ENCODE results near the gene KCNJ12.
"Not testable (repeated sequence)": the region's sequence is repeated elsewhere in the genome, so short reads cannot be mapped to it uniquely, and the experiment has no call there.

The KCNJ12 gene

DNA sequence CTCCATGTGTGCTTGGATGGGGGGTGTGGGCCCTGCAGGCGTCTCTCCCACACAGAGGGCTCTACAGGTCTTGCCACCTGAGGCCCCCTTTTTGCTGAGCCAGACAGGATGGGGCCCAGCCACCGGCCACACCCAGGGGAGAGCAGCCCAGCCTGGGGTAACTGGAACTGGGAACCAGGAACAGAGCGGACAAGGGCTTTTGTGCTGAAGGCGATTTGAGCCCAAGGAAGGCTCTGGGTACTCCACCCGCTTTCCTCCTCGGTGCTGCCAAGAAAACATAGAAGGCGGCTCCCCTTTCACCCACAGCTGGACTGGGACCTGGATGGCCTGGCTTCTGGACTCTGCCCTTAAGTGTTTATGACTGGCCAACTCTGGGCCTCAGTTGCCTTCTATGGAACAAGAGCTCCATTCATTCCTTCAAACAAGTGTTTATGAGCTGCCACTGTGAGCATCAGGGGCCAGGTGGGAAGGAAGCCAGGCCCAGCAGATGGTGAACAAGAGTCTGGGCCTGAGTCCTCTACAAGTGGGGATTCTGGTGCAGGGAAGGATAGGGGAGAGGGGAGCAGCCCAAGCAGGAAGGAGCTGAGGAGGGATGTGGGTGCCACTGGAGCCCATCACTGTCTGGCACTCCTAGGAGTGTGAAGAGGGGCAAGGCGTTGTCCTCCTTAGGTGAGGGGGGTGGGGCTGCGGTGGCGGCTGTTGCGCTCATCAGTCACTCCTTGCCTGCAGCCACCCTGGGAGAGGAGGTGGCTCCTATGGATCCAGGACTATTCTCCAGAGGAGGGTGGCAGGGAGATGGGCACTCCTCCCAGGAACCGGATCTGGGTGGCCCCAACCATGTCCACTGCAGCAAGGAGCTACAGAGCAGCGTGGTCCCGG is 46.4 kb downstream of the KCNJ12 start:
- not testable (repeated sequence) for DNase-seq

DNA sequence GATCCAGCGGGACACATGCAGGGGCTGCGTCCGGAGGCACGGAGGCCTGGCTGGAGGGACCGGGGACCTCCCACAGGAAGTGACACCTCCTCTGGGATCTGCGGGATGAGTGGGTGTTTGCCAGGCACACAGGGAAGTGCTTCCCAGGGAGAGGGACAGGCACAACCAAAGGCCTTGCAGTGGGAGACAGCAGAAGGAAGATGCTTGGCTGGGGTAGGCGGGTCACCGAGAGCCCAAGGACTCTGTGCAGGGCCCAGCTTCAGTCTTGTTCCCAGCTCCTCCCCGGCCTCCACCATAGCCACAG is 47.0 kb downstream of the KCNJ12 start:
- not testable (repeated sequence) for DNase-seq

DNA sequence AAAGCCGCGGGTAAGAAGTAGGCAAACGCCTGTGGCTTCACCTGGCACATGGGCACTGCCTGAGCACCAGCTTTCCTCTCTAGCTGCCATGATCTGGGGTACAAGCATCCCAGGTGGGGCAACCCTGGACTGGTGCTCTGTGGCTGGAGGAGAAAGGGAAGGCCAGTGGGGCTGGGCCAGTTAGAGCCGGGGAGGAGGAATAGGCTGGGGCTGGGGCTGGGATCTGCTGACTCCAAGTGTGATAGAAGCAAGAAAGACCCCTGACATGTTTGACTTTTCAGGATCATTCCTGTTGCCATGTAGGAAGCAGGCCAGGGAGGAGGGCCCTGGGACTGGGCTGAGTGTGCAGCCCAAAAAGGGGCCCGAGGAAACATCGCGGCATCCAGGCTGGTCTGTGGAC is 48.5 kb downstream of the KCNJ12 start:
- not testable (repeated sequence) for DNase-seq

DNA sequence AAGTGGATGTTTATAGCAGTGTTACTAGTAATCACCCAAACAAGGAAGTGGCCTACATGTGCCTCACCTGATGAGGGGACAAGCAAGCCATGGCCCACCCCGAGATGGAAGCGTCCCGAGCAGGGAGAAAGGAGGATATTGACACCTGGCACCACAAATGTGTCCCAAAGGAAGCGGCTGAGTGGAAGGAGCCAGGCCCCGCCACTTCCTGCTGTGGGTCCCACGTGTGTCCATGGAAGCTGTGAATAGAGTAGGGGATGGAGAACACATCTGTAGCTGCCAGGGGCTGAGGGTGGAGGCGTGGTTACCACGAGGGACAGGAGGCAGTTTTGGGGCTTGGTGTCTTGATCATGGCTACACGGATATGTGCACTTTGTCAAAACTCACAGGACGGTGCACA is 49.2 kb downstream of the KCNJ12 start:
- DNase-seq = no peak

DNA sequence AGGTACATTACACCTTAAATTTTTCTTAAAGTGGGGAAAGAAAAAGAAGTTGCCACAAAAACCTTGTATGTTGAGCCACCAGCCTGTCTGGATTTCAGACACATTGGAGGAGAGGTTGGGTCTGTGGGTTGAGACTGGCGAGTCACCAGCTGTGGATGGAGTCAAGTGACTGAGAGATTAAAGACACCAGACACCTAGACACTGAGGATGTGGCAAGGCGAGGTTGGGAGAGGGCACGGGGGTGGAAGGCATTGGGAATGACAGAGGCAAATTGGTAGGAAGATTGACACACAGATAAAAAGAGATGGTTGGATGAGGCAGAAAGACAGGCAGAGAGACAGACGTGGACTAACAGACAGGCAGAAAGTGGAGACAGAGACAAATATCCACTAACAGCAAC is 49.6 kb downstream of the KCNJ12 start:
- no peak for DNase-seq

DNA sequence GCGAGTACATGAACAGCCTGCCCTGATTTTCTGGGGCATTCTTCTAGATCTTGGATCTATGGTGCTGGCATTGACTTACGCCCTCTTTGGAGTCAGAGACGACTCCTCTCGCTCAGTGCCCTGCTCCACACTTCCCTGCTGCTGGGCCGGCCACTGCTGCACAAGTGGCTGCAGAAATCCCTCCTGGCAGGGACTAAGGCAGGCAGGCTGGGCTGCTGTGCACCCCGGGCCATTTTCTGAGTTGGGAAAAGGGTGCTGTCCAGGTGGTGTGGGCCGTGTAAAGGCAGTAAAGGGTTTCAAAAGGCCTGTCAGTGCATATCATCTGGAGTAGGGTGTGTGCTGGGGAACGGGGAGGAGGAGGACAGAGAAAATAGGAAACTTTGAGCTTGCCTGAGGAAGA is 50.1 kb downstream of the KCNJ12 start:
- not testable (repeated sequence) for DNase-seq

DNA sequence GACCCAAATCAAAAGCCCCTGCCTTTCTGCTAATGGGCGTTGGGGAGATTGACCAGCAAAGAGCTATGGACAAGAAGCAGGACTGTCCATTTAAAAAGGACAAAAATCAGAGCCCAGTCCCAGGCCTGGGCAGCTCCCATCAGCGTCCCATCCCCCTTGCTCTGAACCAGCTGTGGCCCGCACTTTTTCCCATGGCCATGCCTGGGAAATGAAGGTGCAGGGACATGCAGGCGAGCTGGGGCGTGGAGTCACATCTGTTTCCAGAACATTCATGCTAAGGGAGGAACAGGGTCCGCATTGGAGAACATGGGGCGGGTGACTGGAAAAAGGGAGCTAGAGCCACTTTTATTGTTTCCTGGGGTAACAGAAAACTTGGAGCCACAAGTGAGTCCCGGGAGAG is 50.7 kb downstream of the KCNJ12 start:
- not testable (repeated sequence) for DNase-seq

DNA sequence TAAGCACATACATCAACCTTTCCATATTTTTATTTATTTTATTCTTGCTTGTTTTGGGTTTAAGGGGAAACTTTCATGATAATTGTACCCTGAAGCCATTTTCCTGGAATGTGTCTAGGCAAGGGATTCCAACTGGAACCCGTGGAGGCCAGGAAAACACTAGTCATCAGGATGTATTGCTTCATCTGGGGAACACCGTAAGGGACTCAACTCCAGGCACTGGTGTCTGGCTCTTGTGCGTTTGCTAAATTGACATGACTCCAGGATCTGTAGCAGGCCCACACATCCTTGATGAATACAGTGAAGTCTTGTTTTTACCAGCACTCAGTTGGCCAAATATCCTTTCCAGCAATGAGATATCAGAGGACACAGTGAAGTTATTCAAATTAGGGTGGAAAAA is 51.6 kb downstream of the KCNJ12 start:
- not testable (repeated sequence) for DNase-seq

DNA sequence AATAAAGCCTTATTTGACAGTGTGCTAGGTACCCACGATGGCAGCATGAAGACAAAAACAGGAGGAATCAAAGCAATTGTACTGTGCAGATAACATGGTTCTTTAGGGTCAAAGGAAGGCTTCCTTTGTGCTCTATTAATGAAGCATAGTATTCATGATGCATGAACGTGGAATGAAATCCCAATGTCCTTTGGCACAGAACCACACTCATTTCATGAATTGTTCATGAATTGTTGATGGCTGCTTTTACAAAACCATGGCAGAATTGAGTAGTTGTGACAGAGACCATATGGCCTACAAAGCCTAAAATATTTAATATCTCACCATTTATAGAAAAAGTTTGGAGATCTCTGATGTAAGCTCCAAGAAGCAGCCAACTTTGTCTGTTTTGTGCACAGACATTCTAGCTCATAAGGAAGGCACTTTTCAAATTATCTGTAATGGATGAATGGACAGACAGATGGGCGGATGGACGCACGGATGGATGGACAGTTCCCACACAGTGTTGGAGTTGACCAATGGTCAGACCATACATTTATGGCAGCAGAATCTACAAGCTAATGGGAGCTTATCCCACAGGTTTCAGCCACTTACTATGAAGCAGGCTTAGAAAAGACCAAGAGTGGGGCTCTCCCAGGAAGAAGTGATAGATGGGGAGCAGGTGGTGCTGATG is 52.7 kb downstream of the KCNJ12 start:
- DNase-seq = not testable (repeated sequence)

DNA sequence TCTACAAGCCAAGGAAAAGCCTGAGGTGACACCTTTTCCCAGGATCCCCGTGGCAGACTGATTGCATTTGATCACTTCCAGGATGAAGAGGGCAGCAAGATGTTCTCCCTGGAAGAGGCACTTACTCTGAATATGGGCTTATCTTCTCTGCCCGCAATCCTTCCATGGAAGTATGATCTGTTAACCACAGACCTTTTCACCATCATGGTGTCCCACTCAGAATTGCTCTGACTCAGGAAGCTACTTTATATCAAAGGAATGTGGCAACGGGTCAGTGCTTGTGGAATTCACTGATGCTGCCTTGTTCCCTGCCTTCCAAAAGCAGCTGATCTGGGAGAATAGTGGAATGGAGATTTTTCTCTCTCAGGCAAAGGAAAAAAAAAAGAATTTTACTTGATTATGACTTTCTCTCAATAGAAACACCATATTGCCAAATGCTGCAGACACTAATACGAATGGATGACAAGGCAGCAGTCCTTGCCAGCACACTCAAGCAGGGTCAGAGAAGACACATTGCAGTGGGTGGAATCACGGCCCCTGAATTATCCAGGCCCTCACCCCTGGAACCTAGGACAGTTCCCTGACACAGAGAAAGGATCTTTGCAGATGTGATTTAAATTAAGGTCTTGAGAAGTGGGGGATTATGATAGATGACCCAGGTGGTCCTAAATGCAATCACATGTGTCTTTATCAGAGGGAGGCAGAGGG is 53.9 kb downstream of the KCNJ12 start:
- not testable (repeated sequence) for DNase-seq

DNA sequence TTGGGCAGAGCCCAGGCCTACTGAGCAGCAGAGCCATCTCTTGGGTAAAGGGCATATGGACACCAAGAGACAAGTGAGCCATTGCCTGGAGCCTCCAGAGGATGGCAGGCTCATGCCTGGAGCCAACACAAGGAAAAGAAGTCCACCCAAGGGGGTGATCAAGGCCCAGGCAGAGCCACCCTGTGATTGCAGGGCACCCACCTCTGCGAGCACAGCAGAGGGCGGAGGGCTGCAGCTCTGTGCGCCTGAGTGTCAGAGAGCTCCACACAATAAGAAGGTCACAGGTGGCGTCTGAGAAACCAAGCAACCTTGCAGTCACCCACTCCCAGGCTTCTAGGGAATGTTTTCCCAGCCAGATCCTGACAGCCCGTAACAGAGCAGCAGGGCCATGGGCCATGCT is 57.8 kb downstream of the KCNJ12 start:
- not testable (repeated sequence) for DNase-seq

DNA sequence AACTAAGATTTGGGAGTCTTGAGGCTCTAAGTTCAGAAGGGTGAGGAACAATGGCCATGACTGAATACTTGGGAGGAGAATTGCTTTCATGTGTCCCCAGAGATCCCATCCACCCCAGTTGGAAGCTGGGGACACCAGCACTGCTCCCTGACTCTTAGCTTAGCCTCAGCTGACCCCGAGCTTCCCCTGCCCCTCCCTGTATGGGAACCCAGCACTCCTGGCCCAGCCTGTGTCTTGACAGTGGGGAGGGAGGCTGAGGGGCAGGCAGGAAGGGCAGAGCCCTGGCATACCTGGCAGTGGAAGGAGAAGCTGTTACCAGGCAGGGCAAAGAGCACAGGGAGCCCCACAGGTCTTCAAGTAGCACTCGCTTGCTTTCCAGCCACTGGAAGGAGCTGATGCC is 58.8 kb downstream of the KCNJ12 start:
- not testable (repeated sequence) for DNase-seq

DNA sequence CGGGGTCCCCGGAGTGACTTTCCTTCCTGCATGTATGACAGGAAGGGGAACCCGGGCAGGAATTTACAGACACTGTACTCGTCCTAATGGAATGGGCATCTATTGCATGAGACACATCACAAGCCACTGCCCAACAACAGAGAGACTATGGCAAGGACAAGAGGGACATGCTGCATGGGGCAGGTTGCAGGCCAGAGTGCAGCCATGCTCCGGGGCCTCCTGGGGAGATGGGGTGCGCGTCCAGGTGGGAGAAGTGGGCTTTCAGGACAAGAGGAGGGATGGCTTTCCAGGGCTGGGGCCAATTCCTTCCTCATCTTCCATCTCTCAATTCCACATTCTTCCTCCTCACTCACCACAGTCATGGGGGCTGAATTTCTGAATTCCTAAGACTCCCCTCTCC is 60.3 kb downstream of the KCNJ12 start:
- not testable (repeated sequence) for DNase-seq

DNA sequence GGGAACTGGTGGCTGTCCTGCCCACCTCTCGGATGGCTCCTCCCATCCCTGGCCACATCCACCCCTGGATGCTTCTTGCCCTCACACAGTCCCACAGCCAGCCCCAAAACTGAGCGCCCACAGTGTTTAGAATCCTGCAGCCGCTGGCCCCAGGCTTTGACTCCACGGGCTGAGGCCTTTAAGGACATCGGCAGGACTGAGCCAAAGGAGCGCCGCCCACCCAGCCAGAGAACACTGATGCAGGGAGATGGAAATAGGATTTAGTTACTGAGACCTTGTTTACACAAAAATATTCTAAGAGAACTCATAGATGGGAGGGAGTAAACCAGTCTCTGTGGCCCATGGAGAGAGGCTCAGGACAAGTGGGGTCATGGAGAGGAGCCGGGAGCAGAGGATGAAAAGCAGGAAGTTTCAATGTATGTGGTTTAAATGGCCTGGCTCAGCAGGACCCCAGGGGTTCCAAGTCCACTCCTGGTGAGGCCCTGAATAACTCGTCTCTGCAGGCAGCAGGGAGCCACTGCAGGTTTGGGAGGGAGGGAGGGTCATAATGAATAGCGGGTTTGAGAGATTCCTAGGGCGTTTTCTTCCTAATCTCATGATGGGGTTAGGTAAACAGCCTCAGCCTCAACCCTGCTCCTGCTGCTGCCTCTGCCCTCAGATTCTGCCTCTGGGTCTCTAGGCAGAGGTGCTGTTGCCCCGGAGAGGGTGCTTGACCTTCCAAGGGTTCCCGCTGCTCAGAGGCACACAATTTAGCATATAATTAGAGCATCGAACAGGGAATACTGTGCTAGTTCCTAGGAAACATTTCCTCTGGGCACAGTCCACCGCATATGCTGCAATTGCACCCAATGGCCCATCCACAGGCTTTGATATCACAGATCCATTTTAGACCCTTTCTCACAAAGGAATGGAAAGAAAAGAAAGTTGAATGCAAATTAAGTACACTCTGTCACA is 61.0 kb downstream of the KCNJ12 start:
- not testable (repeated sequence) for DNase-seq

DNA sequence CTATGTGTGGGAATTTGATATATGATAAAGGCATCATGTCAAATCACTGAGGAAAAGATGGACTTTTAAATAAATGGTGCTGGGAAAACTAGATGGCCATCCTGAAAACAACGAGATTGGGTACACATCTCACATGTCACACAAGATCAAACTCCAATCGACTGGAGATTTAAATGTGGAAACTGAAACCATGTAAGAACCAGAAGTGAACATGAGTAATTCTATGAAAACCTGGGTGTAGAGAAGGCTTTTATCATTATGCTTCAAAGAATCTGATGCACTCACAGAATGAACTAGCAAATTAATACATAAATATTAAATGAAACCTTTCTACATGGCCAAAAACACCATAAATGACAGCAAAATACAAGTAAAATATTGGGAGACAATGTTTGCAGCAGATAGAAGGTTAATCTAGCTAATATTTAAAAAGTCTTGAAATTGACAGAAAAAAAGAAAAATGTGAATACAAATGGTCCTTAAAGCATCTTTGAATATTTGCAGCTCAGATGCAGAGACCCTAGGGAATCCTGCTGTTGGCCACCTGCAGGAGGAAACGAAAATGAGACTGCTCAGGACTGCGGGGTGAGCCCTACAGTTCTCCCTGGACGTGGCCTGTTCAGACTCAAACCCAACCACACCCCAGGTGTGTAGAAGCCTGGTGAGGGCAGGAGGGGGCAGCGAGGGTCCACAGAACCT is 62.3 kb downstream of the KCNJ12 start:
- not testable (repeated sequence) for DNase-seq

DNA sequence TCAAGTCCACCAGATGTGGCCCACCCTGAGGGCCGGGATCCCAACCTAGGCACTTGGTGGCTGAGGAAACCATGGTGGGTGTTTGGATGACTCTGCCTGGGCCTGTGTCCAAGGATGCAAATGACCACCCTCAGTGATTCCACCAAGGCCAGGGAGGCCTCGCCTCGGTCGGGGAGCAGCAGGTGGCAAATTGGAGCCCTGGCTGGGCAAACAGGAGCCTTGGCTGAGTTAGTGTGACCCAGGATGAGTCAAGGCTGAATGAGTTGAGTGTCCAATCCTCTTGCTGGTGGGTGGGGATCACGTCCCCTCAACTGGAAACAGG is 62.8 kb downstream of the KCNJ12 start:
- DNase-seq = not testable (repeated sequence)

DNA sequence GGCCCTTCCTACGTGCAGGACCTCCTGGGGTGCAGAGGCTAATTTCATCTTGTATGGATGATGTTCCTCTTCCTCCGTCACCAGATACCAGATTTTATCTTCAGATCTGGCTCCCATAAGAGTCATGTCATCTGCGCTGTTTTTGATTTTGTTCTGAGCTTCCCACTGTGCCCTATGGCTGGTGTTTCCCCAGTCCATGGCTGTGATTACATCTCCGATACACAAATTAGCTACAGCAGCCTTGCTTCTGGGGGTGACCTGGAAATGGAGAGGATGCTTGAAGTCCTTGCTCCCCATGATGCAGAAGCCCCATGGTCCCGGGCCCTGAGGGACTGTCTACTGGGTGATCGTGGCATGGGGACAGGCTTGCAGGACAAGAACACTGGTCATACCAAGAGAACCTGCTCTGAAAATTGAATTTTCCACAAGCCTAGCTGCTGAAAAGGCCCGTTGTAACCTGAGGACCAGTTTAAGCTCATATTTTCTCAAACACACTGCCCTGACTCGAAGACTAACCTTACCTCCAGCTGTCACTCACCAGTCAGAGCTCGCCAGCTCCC is 69.0 kb downstream of the KCNJ12 start:
- DNase-seq = no peak

DNA sequence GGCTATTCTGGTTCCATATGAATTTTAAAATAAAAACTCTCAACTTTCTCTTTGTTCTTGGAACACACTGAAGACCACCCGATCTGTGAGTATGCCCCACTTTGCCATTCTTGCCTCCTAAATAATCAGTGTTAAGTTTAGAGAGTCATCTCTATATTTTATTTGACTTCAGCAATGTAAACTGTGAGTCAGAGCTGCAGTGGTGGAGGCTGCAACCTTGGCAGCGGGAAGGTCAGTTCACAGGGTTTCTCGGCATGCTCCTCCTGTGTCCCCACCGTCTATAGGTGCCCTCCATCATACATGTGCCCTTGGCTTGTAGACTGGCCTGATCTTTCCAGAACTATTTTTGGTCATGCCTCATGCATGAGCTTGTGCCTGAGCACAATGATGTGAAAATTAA is 71.4 kb downstream of the KCNJ12 start:
- DNase-seq = not testable (repeated sequence)

DNA sequence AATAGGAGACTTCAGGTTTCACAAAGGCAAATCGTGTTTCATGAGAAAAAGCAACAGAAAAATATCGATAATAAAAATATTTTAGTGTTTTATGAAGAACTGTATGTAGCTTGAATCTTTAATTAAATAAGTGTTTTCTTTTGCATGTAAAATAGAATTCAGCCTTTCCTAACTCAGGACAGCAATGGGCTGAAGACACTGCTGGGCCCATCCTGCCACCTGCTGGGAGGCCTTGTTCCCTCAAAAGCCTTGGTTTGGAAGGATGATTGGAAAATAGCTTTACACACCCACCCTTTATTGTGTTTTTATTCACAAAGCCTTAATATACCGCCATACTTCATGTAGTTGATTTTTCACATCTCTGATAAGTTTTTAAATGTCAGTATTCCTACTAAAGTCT is 73.7 kb downstream of the KCNJ12 start:
- DNase-seq = not testable (repeated sequence)

DNA sequence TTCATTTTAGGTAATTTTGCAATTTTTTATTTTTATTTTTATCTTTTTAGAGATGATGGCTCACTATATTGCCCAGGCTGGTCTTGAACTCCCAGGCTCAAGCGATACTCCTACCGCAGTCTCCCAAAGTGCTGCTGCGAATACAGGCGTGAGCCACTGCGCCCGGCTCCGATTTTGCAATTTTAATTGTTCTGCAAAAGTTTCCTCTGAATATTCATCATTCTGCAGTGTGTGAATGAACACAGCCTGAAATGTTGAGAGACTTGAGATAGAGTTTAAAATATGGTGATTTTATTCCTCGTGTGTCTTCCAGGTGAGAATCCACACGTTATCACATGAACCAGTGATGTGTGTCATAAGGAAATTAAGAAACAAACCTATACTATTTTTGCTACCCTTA is 75.8 kb downstream of the KCNJ12 start:
- no peak for DNase-seq

DNA sequence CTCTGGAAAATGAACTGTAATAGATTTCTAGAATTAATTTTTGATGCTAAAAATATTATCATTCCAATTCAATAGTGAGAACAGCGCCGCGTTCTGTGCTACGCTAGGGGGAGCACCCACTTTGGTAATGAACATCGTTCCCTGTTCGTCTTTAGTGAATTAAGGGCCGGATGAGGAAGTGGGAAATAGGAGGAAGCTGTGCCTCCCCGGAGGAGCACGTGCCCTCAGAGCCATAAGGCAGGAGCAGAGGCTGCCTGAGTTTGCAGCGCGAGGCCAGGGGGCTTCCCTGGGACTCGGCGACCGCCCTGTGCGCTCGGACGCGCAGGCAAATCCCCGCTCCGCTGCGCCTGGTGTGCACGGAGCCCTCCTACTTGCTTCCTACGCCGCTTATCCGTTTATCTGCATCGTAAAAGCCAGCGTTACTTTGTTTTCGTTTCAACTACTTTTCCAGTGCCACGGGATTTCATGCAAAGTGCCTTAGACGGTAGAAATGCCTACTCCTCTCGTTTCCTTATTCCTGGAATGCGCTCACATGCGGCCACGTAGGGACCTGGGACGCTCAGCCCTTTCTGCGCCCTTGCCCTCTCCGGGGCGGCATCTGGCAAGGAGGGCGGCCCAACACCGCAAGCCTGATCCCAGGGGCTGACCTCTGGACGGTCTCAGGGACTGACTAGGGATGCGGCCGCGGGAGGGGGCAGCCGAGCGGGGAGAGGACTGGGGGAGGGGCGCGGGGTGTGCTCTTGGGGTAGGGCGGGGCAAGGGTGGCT is 76.4 kb downstream of the KCNJ12 start:
- no peak for DNase-seq
